NCI-H1105 (cell line): Measurements from ENCODE around the gene FNDC3B.

Experiments
- DNase-seq: peaks from one replicate; lab custom pipeline; 2025; lab: John Stamatoyannopoulos, UW

FNDC3B gene

DNA sequence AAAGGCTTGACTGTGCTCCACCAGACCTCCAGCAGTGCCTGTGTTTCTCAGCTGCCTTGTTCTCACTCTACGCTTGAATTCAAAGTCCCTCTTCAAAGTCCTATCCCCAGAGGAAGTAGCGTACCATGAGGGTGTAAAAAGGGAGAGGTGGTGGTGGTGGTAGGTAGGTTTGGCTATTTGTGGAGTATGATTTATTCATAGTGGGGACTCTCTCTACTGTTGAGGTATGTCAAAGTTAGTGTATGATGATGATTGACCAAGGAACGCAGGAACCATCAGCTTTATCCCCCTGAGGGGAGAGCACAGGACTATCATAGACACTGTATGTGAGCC is 271.0 kb downstream of the FNDC3B start:
- DNase-seq: no peak

DNA sequence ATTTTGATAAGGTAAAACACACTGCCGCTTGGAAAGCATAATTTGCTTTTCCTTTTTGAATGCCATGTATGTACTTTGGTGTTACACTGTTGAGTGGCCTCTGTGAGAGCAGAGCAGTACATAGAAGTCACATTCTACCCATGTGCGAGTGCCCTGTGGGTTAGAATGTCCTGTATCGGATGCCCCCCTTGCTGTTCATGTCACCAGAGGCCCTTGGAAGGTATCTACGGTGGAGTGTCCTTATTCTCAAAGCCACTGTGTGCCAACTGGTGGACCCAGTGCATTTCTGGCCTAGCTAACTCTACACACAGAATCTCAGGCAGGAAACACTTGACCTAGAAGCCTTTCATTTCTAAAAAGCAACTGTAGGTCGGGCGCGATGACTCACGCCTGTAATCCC is 271.8 kb downstream of the FNDC3B start:
- no peak for DNase-seq

DNA sequence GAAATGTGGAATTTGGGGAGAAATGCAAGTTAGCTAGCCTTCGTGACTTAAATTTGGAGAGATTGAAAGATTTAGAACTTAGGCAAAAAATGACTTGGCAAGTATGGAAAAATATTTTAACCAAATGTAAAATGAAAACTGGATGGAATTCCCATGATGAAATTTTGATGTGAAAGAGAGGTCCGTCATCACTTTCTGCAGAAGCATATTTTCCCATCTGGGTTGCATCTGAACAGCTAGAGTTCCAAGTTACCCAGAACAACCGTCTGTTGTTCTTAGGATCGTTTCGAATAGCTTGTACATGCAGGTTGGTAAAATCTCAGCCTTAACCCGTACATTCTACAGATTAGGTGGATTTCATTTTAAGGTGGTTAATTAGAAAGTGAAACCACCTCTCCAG is 272.6 kb downstream of the FNDC3B start:
- no peak for DNase-seq

GRCh38 chr3:172312711-172313110 is 273.3 kb downstream of the FNDC3B start:
- DNase-seq: no peak

DNA sequence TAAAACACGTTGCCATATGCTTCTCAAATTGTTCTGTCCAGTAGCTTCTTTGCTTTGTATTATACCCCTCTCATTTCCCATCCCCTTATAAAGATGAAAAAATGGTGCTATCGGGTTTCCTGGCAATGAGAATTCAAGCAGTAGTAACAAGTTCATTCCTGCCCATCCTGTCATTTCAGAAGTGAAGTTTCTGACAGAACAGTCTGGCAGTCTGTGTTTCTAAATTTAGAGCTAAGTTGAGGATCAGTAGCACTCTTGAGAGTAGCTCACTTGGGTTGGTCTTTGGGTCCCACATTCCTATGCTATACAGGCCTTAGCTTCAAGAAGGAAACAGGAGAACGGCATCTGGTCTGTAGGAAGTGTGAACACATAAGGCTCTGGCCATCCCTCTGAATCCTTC is 274.3 kb downstream of the FNDC3B start:
- peak; percentile 54 for DNase-seq

DNA sequence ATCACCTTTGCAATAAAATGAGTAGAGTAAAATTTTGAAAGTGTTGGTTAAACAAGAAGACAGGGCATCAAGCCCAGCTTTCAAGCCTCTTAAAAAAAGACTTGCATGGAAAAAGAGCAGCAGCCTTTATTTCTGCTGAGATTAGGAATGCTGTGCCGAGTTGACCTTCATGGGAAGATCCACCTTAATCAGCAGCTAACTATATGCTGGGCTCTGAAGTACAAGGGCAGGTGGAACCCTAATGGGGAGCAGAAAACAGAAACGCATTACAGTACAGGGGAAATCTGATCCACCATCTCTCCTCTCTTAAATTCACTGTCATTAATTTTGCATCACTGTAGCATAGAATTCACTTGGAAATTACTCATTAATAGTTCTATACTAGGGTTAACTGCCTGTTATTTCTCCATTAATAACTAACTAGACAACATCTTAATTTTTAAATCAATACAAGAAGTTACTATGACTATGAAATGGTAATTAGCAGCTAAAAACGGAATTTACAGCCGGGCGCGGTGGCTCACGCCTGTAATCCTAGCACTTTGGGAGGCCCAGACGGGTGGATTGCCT is 275.3 kb downstream of the FNDC3B start:
- no peak for DNase-seq

DNA sequence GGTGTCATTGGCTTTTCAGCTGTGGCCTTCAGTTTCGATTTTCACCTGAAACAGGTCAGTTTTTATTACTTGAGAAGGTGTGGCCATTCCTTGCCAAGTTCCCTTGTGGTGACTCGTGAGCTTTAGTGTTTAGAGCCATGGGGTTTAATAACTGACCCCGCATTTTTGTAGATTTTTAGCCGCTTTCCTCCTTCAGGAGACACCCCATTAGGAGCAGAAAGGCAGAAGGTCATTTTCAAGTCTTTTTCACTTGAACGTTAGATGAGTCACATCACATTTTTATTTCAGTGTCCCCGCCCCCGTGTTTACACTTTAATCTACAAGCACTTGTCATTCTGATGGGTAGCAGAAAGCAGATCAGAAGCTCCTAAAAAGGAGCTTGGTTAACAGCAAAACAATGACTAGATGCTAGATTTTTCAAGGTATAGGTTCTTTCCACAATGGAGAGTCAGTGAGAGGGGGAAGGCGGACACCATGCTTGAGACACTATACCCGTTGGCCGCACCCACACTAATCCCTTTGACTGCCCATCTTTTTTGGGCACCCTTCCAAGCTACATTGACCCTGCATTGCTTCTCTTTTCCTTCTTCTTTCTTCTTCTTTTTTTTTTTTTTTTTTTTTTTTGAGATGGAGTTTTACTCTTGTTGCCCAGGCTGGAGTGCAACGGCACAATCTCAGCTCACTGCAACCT is 276.2 kb downstream of the FNDC3B start:
- DNase-seq: no peak

GRCh38 chr3:172316758-172317157 is 277.4 kb downstream of the FNDC3B start:
- no peak for DNase-seq

- no peak for DNase-seq
Measured at GRCh38 chr3:172317481-172317880, 278.1 kb downstream of the FNDC3B start.

DNA sequence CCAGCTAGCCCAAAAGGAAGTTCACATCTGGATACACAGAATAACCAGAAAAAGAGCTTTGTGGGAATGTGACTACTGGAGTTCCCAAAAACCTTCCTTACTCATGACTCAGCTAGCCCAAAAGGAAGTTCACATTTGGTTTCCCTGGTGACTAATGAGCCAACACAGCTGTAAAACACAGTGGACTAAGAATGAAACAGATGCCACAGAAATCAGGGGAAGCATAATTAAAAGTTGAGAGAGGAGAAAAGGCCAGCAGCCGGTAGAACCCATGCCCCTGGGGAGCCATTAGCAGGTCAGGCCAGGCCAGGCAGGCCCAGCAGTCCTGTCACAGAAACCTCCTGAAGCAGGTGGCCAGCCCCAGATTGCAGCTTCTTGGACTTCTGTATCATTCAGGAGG is 278.6 kb downstream of the FNDC3B start:
- peak; percentile 32 for DNase-seq

GRCh38 chr3:172319595-172319994 is 280.2 kb downstream of the FNDC3B start:
- no peak for DNase-seq

DNA sequence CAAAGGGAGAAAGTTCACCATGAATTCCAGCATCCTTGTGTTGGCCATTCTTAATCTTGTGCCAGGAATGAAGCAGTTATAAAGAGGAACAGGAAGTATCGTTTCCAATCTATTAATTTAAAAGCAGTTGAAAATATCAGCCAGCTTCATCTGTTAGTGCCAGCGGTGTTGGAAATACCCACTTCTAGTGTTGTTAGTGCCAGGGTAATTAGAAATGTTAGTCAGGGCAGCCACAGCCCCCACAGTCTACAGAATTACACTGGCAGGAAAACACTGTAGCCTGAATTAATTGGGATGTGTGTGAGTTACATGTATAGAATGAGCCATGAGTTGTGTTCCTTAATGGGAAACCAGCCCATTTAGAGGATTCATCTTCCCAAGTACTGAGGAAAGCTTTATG is 281.1 kb downstream of the FNDC3B start:
- DNase-seq: no peak

DNA sequence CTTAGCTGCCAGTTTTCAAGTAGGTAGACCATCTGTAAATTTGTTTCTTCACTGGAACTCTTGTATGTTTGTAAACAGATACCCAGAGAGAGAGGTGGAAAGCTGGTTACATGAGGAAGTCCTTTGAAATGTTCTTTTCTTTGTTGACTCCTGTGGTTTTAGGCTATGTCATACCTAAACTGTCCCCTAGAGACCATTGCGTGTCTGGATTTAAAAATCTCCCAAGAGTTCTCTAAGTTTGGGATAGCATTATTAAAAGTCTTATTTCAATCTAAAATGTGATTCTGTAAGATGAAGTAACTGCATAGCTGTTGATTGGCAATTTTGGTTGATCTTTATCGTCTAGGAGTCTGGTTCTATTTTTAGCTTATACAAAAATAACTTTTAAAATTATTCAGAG is 281.7 kb downstream of the FNDC3B start:
- no peak for DNase-seq

- DNase-seq: no peak
Measured at GRCh38 chr3:172323894-172324610, 284.7 kb downstream of the FNDC3B start.

DNA sequence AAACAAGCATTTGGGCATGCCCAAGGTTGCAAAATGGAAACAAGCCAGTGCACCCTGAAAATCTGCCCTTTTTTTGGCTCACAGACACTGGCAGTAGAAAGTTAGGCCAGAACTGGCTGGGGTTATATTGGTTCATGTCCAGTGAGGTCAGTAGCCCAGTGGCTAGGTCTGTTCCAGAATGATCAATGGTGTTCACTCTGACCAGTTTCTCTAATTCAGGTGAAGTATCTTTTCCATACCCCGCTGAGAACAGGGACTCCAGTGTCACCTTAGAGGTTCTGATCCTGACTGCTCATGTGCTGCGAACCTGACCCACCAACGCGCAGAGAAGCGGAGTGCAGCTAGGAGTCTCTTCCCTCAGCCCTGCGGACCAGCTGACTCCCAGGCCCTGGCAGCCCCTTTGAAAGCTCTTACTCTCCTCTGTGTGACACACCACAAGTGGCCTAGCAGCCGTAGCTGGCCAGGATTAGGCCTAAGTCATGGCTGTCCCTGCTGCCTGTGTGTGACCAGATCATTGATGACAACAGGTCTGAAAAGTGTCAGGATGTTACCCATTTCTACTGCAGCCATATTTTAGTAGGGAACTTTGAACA is 285.3 kb downstream of the FNDC3B start:
- DNase-seq: no peak

- DNase-seq: no peak
Measured at GRCh38 chr3:172325461-172325860, 286.1 kb downstream of the FNDC3B start.

GRCh38 chr3:172326993-172327392 is 287.6 kb downstream of the FNDC3B start:
- no peak for DNase-seq

GRCh38 chr3:172328282-172328681 is 288.9 kb downstream of the FNDC3B start:
- no peak for DNase-seq

- no peak for DNase-seq
Measured at GRCh38 chr3:172329070-172329469, 289.7 kb downstream of the FNDC3B start.

DNA sequence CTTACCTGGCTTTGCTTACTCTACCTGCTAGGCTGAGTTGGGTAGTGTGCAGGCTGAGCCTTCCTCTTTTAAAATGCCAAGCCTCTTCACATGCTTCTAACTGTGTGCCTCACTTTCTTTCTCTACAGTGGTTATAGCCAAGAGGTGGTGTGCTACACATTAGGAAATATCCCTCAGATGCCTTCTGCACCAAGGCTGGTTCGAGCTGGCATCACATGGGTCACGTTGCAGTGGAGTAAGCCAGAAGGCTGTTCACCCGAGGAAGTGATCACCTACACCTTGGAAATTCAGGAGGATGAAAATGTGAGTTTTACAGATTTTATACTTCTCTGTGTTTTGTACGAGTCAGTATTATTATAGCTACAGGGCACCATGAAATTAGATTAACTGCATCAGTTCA is 291.0 kb downstream of the FNDC3B start:
- no peak for DNase-seq

DNA sequence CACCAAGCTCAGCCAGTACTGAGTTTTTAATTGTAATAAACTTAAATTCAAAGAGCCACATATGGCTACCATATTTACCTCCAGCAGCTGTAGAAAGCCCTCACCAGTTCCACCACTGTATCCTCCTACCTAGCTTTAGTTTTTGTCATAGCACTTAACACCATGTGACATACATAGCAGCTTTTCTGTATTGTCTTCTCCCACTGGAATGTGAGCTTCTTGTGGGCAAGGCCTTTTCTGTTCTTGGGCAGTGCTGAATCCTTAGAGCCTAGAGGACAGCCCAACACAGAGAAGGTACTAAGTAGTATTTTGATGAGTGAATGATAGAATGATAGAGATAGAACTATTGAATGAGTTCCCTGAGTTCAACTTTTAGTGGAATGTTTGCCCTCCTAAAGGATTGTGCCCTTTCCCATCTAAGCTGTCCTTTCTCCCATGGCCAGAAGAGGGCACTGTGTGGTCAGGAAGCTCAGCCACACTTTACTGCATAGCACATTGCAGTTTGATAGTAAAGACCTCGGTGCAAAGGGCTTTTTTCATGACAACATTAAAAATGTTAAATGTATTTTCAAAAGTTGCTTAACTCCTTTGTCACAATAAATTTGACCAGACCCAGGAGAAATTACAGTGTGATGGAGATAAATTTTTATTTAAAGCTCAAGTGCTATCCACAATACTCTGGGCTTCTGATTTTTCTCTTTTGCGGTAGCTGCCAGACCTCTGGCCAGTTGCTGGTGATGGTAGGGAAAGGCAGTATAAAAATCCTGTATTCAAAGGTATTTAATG is 293.1 kb downstream of the FNDC3B start:
- DNase-seq: peak; percentile 52

DNA sequence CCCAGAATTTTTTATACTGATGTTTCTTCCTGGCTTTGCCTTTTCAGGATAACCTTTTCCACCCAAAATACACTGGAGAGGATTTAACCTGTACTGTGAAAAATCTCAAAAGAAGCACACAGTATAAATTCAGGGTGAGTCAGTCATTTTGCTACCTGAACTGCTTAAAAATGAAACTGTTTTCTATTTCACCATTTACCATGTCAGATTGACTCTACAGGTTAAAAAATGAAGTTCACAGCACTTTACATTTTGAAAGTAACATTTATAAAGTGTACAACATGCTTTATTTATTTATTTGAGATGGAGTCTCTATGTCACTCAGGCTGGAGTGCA is 293.6 kb downstream of the FNDC3B start:
- no peak for DNase-seq
